PFSK-1 (cell line): ENCODE data around the gene SEMA3A.

ENCODE experiments used
- FOXP2 ChIP-seq: optimal IDR thresholded peaks from 2 replicates; pipeline ENCODE3; 2011; ENCODE audit warnings: borderline replicate concordance, control low read depth, inconsistent platforms; ENCODE audit not compliant: insufficient read depth; ENCODE audit errors: extremely low read length, extremely low read depth
- POLR2AphosphoS5 ChIP-seq: IDR thresholded peaks from 2 replicates; pipeline ENCODE4 v1.6.1; 2012; ENCODE audit warnings: low read depth, mild to moderate bottlenecking, control low read depth, low read length, moderate library complexity
- REST ChIP-seq, 2 experiments: IDR thresholded peaks; 2 replicates each; pipeline versions ENCODE4 v1.6.1 to v1.8.0; 2011 to 2012; ENCODE audit warnings: low read depth in 2 of 2, low read length in 2 of 2, control low read depth in 1 of 2, inconsistent platforms in 1 of 2, mild to moderate bottlenecking in 1 of 2, moderate library complexity in 1 of 2; ENCODE audit not compliant: insufficient read depth in 1 of 2
- SIN3A ChIP-seq: IDR thresholded peaks from 2 replicates; pipeline ENCODE4 v1.6.1; 2012; ENCODE audit warnings: mild to moderate bottlenecking, low read length, moderate library complexity, borderline replicate concordance; ENCODE audit not compliant: insufficient read depth
- TAF1 ChIP-seq: IDR thresholded peaks from 2 replicates; pipeline ENCODE4 v1.6.1; 2012; ENCODE audit warnings: low read length, control low read depth, borderline replicate concordance; ENCODE audit not compliant: insufficient read depth

- TF ChIP-seq POLR2AphosphoS5 = no peak
- TF ChIP-seq FOXP2 = no peak
- TF ChIP-seq TAF1 = no peak
- TF ChIP-seq REST (IDR thresholded peaks at IDR 0.05; ENCODE audit: insufficient read depth in 1 of 2, low read depth in 2 of 2, low read length in 2 of 2) = no peak
- TF ChIP-seq SIN3A = no peak
Measured at GRCh38 chr7:84154991-84155781, 39.4 kb downstream of the SEMA3A start.
